Motor neuron (in vitro differentiated cells): ENCODE results near the gene SGSM1. TPM values are rescaled to one million over a fixed set of nuclear protein-coding genes. Genes with fewer than 3 reads are reported as not detected.

Source experiments
- ATAC-seq, 8 experiments: fragments of 200-7000 bp; cut with Tn5 transposase; replicated peaks in 6 of 8; 2 replicates each; pipeline ENCODE4 v1.8.0; 2021; ENCODE audit warnings: mild to moderate bottlenecking in 8 of 8, moderate library complexity in 8 of 8
- H3K27ac ChIP-seq, 2 donors: fragments of 250-450 bp; sonication (Bioruptor Pico); 2 replicates each; pipeline ENCODE4 v1.9.0; 2021; ENCODE audit warnings: antibody characterized with exemption in 2 of 2, mild to moderate bottlenecking in 2 of 2, moderate library complexity in 1 of 2
- H3K4me1 ChIP-seq, 2 donors: fragments of 250-450 bp; sonication (Bioruptor Pico); replicated peaks in 1 of 2; 2 replicates each; pipeline ENCODE4 v1.6.1; 2021; ENCODE audit warnings: antibody characterized with exemption in 2 of 2, mild to moderate bottlenecking in 2 of 2, moderate library complexity in 1 of 2
- H3K4me3 ChIP-seq, 5 donors: fragments of 250-450 bp; sonication (Bioruptor Pico); 2 replicates each; pipeline ENCODE4 v1.9.0; 2021; ENCODE audit warnings: antibody characterized with exemption in 5 of 5, mild to moderate bottlenecking in 5 of 5, moderate library complexity in 4 of 5
- WGBS, 10 experiments: fragments of 450-650 bp; shearing (Covaris generic); methylation state at CpG; one replicate each; pipeline ENCODE4 v1.0.0; 2022; 5-methylcytosine and 5-hydroxymethylcytosine counted together
- in situ Hi-C, 9 experiments: fragments of 400-800 bp; cut with MboI; loops; one replicate each; pipeline ENCODE4 v1.15.0; 2021; ENCODE audit warnings: low sequenced_read_pairs in 9 of 9, low pct_unique_long_range_greater_than_20kb in 2 of 9; ENCODE audit not compliant: unreplicated experiment in 9 of 9
- total RNA-seq, 8 experiments: library from RNA; unstranded; fragments of 300-600 nt; gene quantifications; 2 replicates each; pipeline versions ENCODE4 v1.2.3 to v1.2.4, GENCODE V29; 2022

SGSM1 gene
- total RNA-seq, 8 experiments from 2014 or later = 0.07 to 6.8 (median 2.2) TPM; not detected in 1

GRCh38 chr22:24775769-24776492 lies 30.1 kb upstream of the SGSM1 start:
- no peak for ATAC-seq
- in situ Hi-C loops = no loop called here

GRCh38 chr22:24776525-24776924 lies 29.5 kb upstream of the SGSM1 start:
- no peak for ATAC-seq
- no peak overlapping the region for H3K27ac ChIP-seq
- 20 to 83% (median 68%) methylated on average over 1 to 5 of the region's 5 CpGs; no CpG with 5 or more reads in 6 of the 10 experiments for WGBS, 10 experiments
- H3K4me1 ChIP-seq = no peaks in the 10 kb centered on the region
- in situ Hi-C loops = no loop called here
- no peak overlapping the region for H3K4me3 ChIP-seq

More at GRCh38 chr22:24775769-24776492, 30.1 kb upstream of the SGSM1 start:
- no peaks in the 10 kb centered on the region for H3K4me1 ChIP-seq
- WGBS, 10 experiments = 0 to 96% (median 74%) methylated on average over 1 to 8 of the region's 11 CpGs
- no peak overlapping the region for H3K4me3 ChIP-seq
- no peak overlapping the region for H3K27ac ChIP-seq

GRCh38 chr22:24789516-24789915 lies 16.5 kb upstream of the SGSM1 start:
- no peak overlapping the region for H3K27ac ChIP-seq
- H3K4me3 ChIP-seq = no peak overlapping the region
- H3K4me1 ChIP-seq = no peaks in the 10 kb centered on the region
- no peak for ATAC-seq
- in situ Hi-C loops = no loop called here
- WGBS, 10 experiments = 0 to 100% (median 91%) methylated on average over 1 to 3 of the region's 3 CpGs; no CpG with 5 or more reads in 3 of the 10 experiments

GRCh38 chr22:24791362-24791761 lies 14.6 kb upstream of the SGSM1 start:
- H3K27ac ChIP-seq = no peak overlapping the region
- H3K4me3 ChIP-seq = no peak overlapping the region
- no peak for ATAC-seq
- H3K4me1 ChIP-seq = no peaks in the 10 kb centered on the region
- WGBS, 10 experiments = 33 to 93% (median 80%) methylated on average over 1 to 6 of the region's 6 CpGs
- in situ Hi-C loops = no loop called here

GRCh38 chr22:24796056-24796455 lies 10.0 kb upstream of the SGSM1 start:
- H3K4me3 ChIP-seq = no peak overlapping the region
- H3K4me1 ChIP-seq = no peaks in the 10 kb centered on the region
- in situ Hi-C loops = no loop called here
- no peak overlapping the region for H3K27ac ChIP-seq
- no peak for ATAC-seq
- 43 to 100% (median 89%) methylated on average over 1 to 3 of the region's 3 CpGs; no CpG with 5 or more reads in 1 of the 10 experiments for WGBS, 10 experiments

- Histone ChIP-seq H3K4me1 (peaks cover under 1% of the 10 kb centered on the region in 2 donors), H3K27ac (no peak overlapping the region), H3K4me3 (no peak overlapping the region)
- no peak for ATAC-seq
- in situ Hi-C loops = no loop called here
- 0 to 73% (median 51%) methylated on average over 1 to 4 of the region's 4 CpGs; no CpG with 5 or more reads in 6 of the 10 experiments for WGBS, 10 experiments
Observed at GRCh38 chr22:24796860-24797259, 9.2 kb upstream of the SGSM1 start.

- Histone ChIP-seq H3K4me3 (no peak overlapping the region), H3K27ac (no peak overlapping the region), H3K4me1 (peaks cover 9 to 11% of the 10 kb centered on the region in 2 donors)
- in situ Hi-C loops = no loop called here
- whole genome bisulfite sequencing, 10 experiments = 17 to 73% (median 37%) methylated on average over 2 to 6 of the region's 6 CpGs
- ATAC-seq = peak in 4 of 8 experiments; percentile 11 to 50 (median 16)
Observed at GRCh38 chr22:24801901-24802465, 4.0 kb upstream of the SGSM1 start.

GRCh38 chr22:24803064-24803542 lies 2.9 kb upstream of the SGSM1 start:
- peaks cover 13 to 17% of the 10 kb centered on the region in 2 donors for H3K4me1 ChIP-seq
- 33 to 100% (median 74%) methylated on average over 1 to 2 of the region's 3 CpGs; no CpG with 5 or more reads in 4 of the 10 experiments for WGBS, 10 experiments
- no peak overlapping the region for H3K27ac ChIP-seq
- in situ Hi-C loops = no loop called here
- peak in 3 of 8 experiments; percentile 11 to 25 (median 21) for ATAC-seq
- no peak overlapping the region for H3K4me3 ChIP-seq

- H3K4me3 ChIP-seq = peak overlapping the region; percentile 44 to 82 (median 49)
- H3K27ac ChIP-seq = no peak overlapping the region
- WGBS, 10 experiments = 40 to 60% methylated on average over 1 to 3 of the region's 11 CpGs; no CpG with 5 or more reads in 8 of the 10 experiments
- peaks cover 27 to 33% of the 10 kb centered on the region in 2 donors for H3K4me1 ChIP-seq
- ATAC-seq = no peak
- in situ Hi-C loops = no loop called here
Observed at GRCh38 chr22:24806663-24807001, 621 bp downstream of the SGSM1 start.

GRCh38 chr22:24807284-24807950 lies 1.4 kb downstream of the SGSM1 start:
- ATAC-seq = peak in 5 of 8 experiments; percentile 47 to 65 (median 63)
- Histone ChIP-seq H3K4me3 (peak overlapping the region in 4 of 5 donors; percentile 44 to 82 (median 58)), H3K4me1 (peaks cover 21 to 26% of the 10 kb centered on the region in 2 donors), H3K27ac (no peak overlapping the region)
- WGBS, 10 experiments = 19 to 100% (median 80%) methylated on average over 1 to 8 of the region's 11 CpGs; no CpG with 5 or more reads in 3 of the 10 experiments
- in situ Hi-C loops = no loop called here

- Histone ChIP-seq H3K27ac (no peak overlapping the region), H3K4me1 (peaks cover 19 to 23% of the 10 kb centered on the region in 2 donors), H3K4me3 (no peak overlapping the region)
- 0 to 86% (median 83%) methylated on average over 1 of the region's 2 CpGs; no CpG with 5 or more reads in 6 of the 10 experiments for WGBS, 10 experiments
- in situ Hi-C loops = no loop called here
- ATAC-seq = no peak
Observed at GRCh38 chr22:24809331-24809730, 3.3 kb downstream of the SGSM1 start.

- peak in 5 of 8 experiments; percentile 25 to 58 (median 45) for ATAC-seq
- H3K4me1 ChIP-seq = peaks cover 19 to 23% of the 10 kb centered on the region in 2 donors
- no peak overlapping the region for H3K4me3 ChIP-seq
- 21 to 100% (median 52%) methylated on average over 1 to 11 of the region's 14 CpGs for WGBS, 10 experiments
- H3K27ac ChIP-seq = peak overlapping the region; percentile 22 to 24
- in situ Hi-C loops = no loop called here
Observed at GRCh38 chr22:24810043-24810749, 4.2 kb downstream of the SGSM1 start.
